ENCODE results near the gene ANGPT4. TPM values are rescaled to one million over a fixed set of nuclear protein-coding genes. Genes with fewer than 3 reads are reported as not detected.
A peak's percentile ranks its signal among the peaks of the same experiment; 100 is the strongest.

Gene ANGPT4
- total and polyA plus RNA-seq, 12 donors = 0.05 to 0.44 (median 0.26) TPM; not detected in 8

DNA sequence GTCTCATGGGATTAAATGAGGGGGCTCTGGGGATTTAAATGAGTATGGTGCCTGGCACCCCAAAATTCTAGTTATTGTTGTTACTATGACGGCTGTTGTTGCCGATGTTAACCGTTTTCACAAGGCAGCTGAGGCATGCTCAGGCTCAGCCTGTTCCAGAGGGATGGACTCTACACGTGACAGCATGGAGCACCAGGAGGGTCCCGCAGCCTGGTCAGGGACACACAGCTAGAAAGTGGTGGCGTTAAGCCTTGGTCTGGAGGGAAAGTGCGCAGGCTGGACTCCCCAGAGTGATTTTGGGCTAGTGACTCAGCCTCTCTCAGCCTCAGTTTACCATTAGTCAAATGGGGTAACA is 75.7 kb downstream of the ANGPT4 start:
- WGBS, 2 donors = 95 to 98% methylated on average over 7 of the region's 7 CpGs
- TF ChIP-seq, protein P1, sequence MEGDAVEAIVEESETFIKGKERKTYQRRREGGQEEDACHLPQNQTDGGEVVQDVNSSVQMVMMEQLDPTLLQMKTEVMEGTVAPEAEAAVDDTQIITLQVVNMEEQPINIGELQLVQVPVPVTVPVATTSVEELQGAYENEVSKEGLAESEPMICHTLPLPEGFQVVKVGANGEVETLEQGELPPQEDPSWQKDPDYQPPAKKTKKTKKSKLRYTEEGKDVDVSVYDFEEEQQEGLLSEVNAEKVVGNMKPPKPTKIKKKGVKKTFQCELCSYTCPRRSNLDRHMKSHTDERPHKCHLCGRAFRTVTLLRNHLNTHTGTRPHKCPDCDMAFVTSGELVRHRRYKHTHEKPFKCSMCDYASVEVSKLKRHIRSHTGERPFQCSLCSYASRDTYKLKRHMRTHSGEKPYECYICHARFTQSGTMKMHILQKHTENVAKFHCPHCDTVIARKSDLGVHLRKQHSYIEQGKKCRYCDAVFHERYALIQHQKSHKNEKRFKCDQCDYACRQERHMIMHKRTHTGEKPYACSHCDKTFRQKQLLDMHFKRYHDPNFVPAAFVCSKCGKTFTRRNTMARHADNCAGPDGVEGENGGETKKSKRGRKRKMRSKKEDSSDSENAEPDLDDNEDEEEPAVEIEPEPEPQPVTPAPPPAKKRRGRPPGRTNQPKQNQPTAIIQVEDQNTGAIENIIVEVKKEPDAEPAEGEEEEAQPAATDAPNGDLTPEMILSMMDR (IDR thresholded peaks at IDR 0.05) = no peak
- intact Hi-C loops (cut with DNase I) = no loop called here
- Histone ChIP-seq H3K4me1 (peaks cover 8 to 70% (median 21%) of the 10 kb centered on the region in 9 donors), H3K27ac (no peak overlapping the region), H3K27me3 (peaks cover 0 to 16% (median 0%) of the 10 kb centered on the region in 7 donors), H3K9me3 (peaks cover 0 to 12% (median 0%) of the 10 kb centered on the region in 11 donors), H3K36me3 (peaks cover 0 to 2% (median 0%) of the 10 kb centered on the region in 9 donors), H3K4me3 (no peak overlapping the region)
- DNase-seq (no peak), ATAC-seq (no peak)

DNA sequence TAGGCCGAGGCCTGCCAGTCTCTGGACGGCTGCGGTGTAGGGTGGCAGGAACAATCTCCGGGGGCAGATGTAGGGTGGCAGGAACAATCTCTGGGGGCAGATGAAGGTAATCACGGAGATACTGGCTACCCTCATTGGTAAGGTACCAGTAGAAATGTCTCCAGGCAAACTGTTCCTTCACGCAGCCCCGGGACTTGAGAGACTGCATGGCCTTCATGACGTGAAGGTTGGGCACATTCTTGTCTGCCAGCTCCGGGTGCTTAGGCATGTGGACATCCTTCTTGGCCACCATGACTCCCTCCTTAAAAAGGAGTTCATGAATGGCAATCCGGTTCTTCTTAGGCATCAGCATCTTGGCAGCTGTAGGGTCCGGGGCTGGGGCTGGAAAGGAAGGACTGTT is 76.5 kb downstream of the ANGPT4 start:
- intact Hi-C loops (cut with DNase I) = loop anchor here in 1 of 10 donors (10.0 kb wide), 1 partner anchor 275 kb away; the partner anchor contains the start of gene PSMF1
- no peaks in the 10 kb centered on the region for H3K36me3 ChIP-seq
- H3K4me1 ChIP-seq = peaks cover 8 to 70% (median 26%) of the 10 kb centered on the region in 9 donors
- H3K27ac ChIP-seq = no peak overlapping the region
- H3K27me3 ChIP-seq = peaks cover 0 to 16% (median 0%) of the 10 kb centered on the region in 7 donors
- peaks cover 0 to 12% (median 0%) of the 10 kb centered on the region in 11 donors for H3K9me3 ChIP-seq
- H3K4me3 ChIP-seq = no peak overlapping the region
- ATAC-seq = no peak
- TF ChIP-seq, protein P1 (IDR thresholded peaks at IDR 0.05) = no peak
- 93 to 96% methylated on average over 11 of the region's 11 CpGs for WGBS, 2 donors
- DNase-seq = no peak

DNA sequence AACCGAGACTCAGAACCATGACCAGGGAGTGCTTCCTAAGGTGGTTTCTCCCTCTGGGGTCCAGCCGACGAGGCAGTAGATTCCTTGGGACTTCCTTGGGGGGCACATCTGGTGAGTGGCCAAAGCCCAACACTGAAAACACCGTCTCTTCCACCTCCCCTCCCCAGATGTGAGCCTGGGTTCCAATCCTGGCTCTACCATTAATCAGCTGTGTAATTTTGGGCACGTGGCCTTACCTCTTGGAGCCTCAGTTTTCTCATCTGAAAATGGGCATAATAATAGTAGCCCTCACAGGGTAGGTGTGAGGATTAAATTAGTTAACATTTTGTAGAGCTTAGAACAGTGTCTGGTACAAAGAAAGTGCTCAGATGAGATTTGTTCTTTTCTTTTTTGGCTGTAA is 77.1 kb downstream of the ANGPT4 start:
- intact Hi-C loops (cut with DNase I) = loop anchor here in 1 of 10 donors (10.0 kb wide), 1 partner anchor 276 kb away; the partner anchor contains the start of gene PSMF1

DNA sequence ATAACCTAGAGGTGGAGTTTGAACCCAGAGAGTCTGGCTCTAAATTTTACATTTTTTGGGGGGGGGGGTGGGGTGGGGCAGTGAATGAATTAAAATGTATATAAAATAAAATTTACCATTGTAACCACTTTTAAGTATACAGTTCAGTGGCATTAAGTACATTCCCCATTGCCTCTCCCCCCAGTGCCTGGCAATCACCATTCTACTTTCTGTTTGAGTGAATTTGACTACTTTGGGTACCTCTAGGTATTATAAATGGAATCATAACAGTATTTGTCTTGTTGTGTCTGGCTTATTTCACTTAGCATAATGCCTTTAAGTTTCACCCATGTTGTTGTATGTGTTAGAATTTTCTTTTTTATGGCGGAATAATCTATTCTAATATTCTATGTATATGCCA is 79.9 kb downstream of the ANGPT4 start:
- no peak for DNase-seq
- H3K36me3 ChIP-seq = no peaks in the 10 kb centered on the region
- H3K27ac ChIP-seq = peak overlapping the region in 2 of 10 donors; percentile 60 to 92
- no peak overlapping the region for H3K4me3 ChIP-seq
- TF ChIP-seq, protein P1 (IDR thresholded peaks at IDR 0.05) = no peak
- peaks cover 8 to 60% (median 25%) of the 10 kb centered on the region in 9 donors for H3K4me1 ChIP-seq
- ATAC-seq = no peak
- intact Hi-C loops (cut with DNase I) = loop anchor here in 1 of 10 donors (10.0 kb wide), 1 partner anchor 279 kb away; the partner anchor contains the start of gene PSMF1
- WGBS, 2 donors = 100% methylated on average over 1 of the region's 1 CpG
- H3K27me3 ChIP-seq = peaks cover 0 to 6% (median 0%) of the 10 kb centered on the region in 7 donors
- H3K9me3 ChIP-seq = peaks cover 0 to 12% (median 0%) of the 10 kb centered on the region in 11 donors

More for the DNA sequence above, 77.1 kb downstream of the ANGPT4 start:
- Histone ChIP-seq H3K36me3 (no peaks in the 10 kb centered on the region), H3K27ac (no peak overlapping the region), H3K4me3 (no peak overlapping the region), H3K4me1 (peaks cover 8 to 70% (median 25%) of the 10 kb centered on the region in 9 donors), H3K9me3 (peaks cover 0 to 12% (median 0%) of the 10 kb centered on the region in 11 donors), H3K27me3 (peaks cover 0 to 16% (median 0%) of the 10 kb centered on the region in 7 donors)
- WGBS, 2 donors = 67 to 86% methylated on average over 5 of the region's 5 CpGs
- no peak for DNase-seq
- ATAC-seq = no peak
- TF ChIP-seq, protein P1 (IDR thresholded peaks at IDR 0.05) = no peak
